HG03196 (cell line): ENCODE results near the gene OR4K14.
"Not testable (repeated sequence)": the region's sequence is repeated elsewhere in the genome, so short reads cannot be mapped to it uniquely, and the experiment has no call there.

Source experiments
- ATAC-seq: cut with Tn5 transposase; IDR thresholded peaks from one replicate; pipeline ENCODE4 v1.9.1; 2021; ENCODE audit not compliant: unreplicated experiment

The OR4K14 gene, protein sequence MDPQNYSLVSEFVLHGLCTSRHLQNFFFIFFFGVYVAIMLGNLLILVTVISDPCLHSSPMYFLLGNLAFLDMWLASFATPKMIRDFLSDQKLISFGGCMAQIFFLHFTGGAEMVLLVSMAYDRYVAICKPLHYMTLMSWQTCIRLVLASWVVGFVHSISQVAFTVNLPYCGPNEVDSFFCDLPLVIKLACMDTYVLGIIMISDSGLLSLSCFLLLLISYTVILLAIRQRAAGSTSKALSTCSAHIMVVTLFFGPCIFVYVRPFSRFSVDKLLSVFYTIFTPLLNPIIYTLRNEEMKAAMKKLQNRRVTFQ

DNA sequence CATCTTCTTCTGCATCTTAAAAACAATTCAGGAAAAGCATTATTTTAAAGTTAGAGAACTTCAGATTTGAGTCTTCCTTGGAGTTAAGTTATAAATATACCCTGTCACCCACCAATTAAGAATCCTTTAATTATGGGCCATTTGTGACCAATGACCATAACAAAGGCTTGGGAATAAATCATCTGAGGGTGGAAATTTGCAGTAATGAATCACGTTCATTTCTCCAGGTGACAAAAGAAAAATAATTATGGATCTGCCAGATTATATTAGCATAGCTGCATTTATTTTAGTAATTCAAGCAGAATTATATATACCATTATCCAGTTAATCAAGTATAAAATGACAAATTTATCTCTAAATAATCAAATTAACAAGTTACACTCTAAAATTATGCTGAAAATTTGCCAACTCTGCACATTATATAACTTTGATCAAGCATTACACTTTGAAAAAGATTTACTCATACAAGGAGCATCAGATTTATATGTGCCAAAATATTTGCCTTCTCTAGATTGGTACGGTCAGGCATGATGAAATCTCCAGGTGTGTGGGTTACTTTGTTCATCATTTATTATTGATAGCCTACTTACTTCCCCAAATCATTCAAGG is at the start of gene OR4K14:
TSS of gene OR4K14 (minus strand) at position 51 of the 609 bp plus-strand sequence. CDS start 4,114 bp downstream, outside the sequence.
- ATAC-seq: no peak

DNA sequence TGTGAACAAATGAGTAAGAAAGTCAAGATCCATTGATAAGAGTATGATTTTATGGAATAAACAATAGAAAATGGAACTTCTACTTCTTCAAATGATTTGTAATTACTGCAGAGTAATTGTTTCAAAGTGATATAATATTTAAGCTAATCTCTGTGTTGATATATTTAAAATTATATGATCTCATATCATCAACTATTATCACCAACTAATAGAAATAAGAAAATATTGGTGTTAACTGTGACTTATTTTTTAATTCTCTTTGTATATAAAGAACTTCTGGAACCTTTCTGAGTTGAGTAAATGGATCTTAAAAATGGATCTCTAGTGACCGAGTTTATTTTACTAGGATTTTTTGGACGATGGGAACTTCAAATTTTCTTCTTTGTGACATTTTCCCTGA is 40.6 kb upstream of the OR4K14 start, which contains the start of gene OR4L1:
TSS of gene OR4L1 (plus strand) at position 301 of the 400 bp plus-strand sequence. CDS start at position 301, 0 bp downstream.
- ATAC-seq: no peak

DNA sequence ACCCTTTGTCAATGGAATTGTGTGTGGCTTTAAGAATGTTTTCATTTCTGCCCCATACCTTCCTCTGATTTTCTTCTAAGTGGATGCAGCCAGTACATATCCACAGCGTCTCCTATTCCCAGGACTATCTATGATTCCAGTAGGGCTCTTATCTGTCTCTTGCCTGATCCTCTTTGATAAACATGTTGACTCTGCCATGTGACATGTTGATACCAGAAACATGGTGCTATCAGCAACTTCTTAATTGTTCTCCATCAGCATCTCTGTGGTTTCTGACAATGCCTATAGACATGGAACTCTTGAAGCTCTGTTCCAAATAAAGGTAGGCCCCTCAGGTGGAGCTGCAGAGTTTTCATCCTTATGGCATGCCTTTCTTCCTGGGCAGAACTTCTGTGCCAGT is 29.1 kb upstream of the OR4K14 start:
- ATAC-seq: no peak

DNA sequence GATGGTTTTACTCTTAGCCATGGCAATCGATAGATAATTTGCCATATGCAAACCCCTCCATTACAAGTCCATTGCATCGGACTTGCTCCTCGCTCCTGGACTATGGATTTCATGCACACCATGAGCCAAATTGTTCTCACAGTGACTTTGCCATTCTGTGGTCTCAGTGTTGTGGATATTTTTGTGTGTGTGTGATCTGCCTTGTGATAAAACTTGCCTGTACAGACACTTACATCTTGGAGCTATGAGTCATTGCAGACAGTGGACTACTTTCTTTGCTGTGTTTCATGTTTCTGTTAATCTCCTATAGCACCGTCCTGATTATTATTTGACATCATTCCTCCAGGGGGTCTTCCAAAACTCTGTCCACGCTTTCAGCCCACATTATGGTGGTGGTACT is 25.1 kb upstream of the OR4K14 start:
- ATAC-seq: no peak

DNA sequence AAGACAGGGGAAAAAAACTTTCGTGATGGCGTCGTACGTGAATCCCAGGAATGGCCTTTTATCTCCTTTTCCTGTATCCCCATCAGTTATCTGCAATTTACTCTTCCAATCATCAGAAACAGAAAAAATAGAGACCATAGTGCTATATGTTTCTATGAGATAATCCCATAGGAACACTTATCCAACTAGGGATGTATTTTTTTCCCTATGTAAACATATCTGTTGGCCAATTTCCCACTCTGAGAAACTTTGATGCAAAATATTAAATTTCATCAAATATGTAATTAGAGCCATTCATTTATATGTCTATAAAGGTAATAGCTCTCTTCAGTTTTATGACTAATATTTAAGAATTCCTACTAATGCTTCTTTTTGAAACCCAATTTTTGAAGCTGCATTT is 16.8 kb upstream of the OR4K14 start, which contains the start of gene OR4K13:
TSS of gene OR4K13 (minus strand) at position 101 of the 400 bp plus-strand sequence. CDS start 1,280 bp downstream, outside the sequence.
- no peak for ATAC-seq

DNA sequence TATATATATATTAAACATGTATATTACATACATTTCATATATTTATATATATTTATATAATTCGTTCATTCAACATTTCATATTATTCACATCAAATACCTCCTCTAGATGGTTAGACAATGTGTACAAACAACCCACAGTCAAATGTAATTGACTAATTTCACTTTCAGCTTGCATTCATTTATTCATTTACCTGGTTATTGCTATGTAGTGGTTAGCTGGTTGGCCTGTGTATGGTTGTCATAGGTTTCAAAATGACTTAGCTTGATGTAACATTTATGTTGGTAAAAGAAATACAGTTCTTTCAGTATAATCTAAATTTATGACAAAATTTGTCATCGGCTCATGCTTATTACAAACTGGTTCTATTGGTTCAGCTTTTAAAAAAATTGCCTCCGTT is 16.3 kb upstream of the OR4K14 start:
- ATAC-seq: no peak

DNA sequence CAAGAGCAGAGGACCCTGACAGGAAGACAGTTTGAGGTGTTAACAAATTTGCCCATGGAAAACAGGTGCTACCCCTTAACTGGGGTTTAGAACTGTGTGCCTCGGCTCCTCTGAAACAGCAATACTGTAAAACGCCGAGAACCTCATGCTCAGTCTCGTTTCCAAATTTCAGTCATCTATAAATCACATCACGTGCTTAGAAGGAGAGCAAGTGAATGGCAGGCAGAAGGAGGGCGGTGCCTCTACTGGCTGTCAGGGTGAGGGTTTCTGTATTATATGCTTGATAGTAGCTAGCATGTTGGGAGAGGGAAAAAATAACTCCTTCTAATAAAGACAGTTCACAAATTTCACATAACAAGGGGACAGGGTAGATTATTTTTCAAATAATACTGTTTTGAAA is 12.0 kb upstream of the OR4K14 start:
- ATAC-seq: no peak

DNA sequence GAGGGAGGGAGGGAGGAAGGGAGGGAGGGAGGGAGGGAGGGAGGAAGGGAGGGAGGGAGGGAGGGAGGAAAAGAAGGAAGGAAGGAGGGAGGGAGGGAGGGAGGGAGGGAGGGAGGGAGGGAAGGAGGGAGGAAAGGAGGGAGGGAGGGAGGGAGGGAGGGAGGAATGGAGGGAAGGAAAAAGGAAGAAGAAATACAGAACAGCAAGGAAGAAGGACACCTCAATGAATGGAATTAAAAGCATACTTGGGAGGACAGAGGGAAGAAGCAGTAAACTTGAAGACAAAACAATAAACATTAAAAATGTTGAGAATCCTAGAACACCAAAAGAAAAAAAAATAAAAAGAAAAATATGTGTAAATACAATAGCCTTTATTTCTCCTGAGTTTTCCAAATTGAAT is 11.0 kb downstream of the OR4K14 start:
- no peak for ATAC-seq

DNA sequence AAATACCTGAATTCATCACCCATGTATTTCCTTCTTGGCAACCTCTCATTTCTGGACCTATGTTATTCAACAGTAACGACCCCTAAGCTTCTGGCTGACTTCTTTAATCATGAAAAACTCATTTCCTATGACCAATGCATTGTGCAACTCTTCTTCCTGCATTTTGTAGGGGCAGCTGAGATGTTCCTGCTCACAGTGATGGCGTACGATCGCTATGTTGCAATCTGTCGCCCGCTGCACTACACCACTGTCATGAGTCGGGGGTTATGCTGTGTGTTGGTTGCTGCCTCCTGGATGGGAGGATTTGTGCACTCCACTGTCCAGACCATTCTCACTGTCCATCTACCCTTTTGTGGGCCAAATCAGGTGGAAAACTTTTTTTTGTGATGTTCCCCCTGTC is 16.8 kb downstream of the OR4K14 start:
- ATAC-seq: no peak

DNA sequence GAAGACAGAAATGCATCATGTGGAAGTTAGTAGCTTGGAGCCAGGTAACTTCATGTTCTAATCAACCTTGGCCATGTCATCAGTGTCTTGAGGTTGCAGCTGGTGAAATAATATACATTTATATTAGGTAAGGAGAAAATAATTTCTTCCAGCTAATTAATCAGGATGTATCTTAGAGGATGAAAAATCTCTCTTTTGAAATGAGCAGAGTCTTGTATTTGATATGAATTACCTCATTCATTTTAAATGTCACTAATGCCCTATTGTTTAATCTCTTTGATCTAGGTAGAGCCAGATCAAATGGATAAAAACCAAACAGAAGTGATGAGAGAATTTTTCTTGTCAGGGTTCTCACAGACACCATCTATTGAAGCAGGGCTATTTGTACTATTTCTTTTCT is 17.2 kb downstream of the OR4K14 start, which contains the start of gene OR4Q2:
TSS of gene OR4Q2 (plus strand) at position 301 of the 400 bp plus-strand sequence.
- no peak for ATAC-seq

DNA sequence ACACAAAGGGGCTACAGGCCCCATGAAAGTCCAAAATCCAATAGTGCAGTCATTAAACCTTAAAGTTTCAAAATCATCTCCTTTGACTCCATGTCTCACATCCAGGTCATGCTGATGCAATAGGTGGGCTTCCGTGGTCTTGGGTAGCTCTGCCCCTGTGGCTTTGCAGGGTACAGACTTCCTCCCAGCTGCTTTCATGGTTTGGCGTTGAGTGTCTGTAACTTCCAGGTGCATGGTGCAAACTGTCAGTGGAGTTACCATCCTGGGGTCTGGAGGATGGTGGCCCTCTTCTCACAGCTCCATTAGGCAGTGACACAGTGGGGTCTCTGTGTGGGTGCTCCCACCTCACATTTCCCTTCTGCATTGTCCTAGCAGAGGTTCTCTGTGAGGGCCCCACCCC is 25.7 kb downstream of the OR4K14 start:
- no peak for ATAC-seq

DNA sequence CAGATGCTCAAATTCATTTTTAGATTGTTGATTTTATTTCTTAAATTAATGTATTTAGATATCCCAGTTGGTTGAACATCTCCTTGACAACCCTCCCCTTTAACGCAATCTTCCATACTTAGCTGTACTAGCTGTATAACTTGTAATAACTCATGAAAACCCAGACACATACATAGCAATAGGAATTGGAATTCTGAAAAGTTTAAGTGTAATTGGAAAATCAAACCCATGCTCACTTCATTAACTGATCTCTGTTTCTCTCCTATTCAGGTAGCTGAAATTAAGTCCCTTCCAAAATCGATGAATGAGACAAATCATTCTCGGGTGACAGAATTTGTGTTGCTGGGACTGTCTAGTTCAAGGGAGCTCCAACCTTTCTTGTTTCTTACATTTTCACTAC is 43.8 kb downstream of the OR4K14 start, which contains the start of gene OR4K15:
TSS of gene OR4K15 (plus strand) at position 301 of the 400 bp plus-strand sequence. CDS start at position 301, 0 bp downstream.
- ATAC-seq: no peak

DNA sequence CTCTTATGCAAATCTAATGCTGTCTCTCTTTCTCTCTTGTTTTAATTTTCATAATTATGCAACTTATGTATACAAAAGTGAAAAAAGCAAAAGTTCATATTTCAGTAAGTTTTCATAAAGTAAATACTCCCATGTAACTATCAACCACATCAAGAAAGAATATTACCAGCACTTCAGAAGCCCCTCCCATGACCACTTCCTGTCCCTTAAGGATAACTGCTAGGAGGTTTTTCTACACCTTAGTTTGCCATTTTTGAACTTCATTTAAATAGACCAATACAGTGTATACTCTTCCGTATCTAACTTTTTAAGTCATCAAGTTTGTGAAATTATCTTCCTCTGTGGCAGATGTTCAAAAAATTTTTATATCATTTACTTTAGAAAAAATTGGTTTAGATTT is 44.3 kb downstream of the OR4K14 start:
- no peak for ATAC-seq

DNA sequence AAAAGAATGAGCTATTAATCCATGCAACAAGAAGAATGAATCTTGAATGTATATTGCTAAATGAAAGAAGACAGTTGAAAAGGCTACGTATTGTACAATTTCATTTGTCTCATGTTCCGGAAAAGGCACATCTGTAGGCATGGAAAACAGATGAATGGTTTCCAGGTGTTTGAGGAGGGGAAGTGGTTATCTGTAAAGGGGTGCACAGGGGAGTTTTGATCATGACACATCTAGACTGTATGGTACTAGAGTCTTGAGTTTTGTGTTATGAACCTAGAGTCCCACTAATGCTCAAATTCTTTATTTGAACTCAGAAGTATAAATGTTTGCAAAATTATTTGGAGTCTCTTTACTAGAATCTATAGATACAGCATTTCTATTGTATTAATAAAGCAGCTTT is 49.4 kb downstream of the OR4K14 start:
- ATAC-seq: not testable (repeated sequence)
